HG03135 (cell line): ENCODE measurements around the gene ACSM6.
A peak's percentile ranks its signal among the peaks of the same experiment; 100 is the strongest.

ENCODE experiments used
- ATAC-seq: cut with Tn5 transposase; IDR thresholded peaks from one replicate; pipeline ENCODE4 v1.9.1; 2021; ENCODE audit warnings: mild to moderate bottlenecking, moderate library complexity; ENCODE audit not compliant: unreplicated experiment

Gene ACSM6

DNA sequence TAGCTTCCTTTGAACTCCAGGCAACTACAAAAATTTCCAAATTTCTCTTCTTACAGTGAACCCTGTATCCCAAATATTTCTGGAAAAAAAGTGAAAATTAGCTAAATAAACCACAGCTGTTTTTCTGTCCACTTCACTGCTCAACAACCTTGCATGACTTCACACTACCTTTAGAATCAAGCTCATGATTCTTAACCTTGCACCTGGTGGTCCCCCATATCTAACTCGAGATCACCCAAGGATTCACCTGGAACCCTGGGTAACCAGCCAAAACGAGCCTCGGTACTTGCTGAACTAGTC, 49.2 kb downstream of the ACSM6 start:
- no peak for ATAC-seq

- no peak for ATAC-seq
Measured at GRCh38 chr10:95244152-95244551, 50.1 kb downstream of the ACSM6 start.

DNA sequence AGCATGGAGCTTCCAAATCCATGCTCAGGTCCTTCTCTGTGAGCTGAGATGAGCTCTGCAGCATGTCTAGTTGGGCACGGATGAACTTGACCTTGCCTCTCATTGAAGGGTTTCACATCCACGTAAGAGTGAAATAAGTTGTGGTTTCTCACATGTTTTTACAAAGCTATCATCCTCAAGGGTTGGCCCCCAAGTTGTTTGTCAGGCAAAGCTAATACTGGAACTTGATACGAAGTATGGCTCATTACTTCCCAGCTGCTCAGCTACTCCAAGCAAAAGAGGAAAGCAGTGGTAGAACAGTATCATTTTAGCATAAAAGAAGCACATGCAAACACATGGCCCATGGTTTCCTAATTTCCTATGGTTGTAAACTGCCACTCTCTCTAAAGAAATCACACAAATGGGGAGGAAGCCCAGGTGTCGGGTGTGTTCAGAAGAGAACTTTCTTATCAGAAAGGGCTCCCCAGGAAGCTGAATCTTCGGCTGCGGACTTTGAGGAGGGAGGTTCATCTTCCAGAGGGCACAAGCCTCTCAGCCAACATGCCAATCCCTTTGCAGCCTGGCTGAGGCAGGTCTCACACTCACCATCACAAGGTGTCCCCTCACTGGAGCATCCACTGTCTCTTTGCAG, 51.5 kb downstream of the ACSM6 start:
- peak; percentile 76 for ATAC-seq

DNA sequence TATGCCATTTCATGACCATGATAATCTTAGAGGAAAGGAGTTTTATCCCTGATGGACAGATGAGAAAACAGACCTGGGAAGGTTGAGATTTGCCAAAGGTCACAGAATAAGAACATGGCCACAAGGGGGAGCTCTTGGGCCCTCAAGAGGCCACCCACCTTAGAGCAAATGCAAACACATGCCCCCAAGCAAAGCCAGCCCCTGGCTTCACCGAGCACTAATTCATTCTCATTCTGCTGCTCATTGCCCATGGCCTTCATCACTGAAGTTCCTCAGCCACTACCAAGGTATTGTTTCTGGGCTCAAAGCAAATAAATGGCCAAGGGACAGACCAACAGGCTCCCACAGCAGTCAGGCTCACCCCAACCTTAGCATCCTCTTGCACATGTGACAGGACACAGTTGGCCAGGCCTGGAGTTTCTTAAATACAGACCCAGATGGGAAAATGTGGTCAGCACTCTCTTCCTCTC, 52.6 kb downstream of the ACSM6 start:
- ATAC-seq: no peak

- ATAC-seq: no peak
Measured at GRCh38 chr10:95247200-95247880, 53.3 kb downstream of the ACSM6 start.

- ATAC-seq: no peak
Measured at GRCh38 chr10:95247881-95248583, 54.0 kb downstream of the ACSM6 start.

DNA sequence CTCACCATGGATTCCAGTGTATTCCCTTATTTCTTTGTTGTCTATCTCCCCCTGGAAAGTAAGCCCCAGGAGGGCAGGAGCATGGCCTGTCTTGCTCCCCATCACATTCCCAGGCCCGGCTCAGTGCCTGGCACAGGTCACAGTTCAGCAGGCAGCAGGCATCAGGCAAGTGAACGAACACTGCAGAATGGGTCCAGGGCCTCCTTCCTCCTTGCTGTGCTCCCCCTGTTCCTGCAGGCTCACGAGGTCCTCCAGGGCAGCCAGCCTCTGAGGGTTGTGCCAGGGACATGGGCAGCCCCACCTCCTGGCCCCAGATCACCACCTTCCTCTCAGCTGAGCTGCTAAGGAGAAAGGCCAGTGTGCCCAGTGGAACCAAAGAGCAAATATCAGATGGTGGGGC, 55.0 kb downstream of the ACSM6 start:
- ATAC-seq: no peak

GRCh38 chr10:95249467-95249866, 55.4 kb downstream of the ACSM6 start:
- no peak for ATAC-seq

GRCh38 chr10:95250856-95251255, 56.8 kb downstream of the ACSM6 start:
- no peak for ATAC-seq

DNA sequence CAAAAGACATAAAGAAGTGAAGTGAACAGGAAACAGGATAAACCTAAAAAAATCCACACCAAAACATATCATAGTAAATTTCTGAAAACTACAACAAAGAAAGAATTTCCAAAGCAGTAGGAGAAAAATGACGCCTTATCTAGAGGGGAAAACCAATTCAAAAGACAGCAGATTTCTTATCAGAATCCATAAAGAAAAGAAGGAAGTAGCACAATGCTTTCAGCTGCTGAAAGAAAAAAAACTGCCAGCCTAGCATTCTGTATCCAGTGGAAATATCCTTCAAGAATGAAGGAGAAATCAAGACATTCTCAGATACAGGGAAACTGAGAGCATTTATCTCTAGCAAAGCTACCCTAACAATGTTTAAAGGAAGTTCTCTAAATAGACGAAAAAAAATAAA, 59.0 kb downstream of the ACSM6 start:
- no peak for ATAC-seq

DNA sequence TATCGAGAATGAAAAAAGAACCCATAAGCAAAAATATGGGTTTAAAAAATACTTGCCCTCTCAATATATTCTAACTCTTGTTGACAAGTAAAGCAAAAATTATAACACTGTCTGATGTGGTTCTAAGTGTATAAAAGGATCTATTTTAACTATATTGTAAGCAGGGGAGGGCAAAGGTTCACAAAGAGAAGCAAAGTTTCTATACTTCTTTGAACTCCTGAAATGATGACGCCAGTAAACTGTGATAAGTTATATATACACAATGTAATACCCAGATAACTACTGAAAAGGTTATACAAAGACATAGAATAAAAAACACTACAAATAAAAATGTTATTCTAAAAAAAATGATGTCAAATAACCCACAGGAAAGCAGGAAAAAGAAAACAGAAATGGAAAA, 59.6 kb downstream of the ACSM6 start:
- ATAC-seq: no peak

DNA sequence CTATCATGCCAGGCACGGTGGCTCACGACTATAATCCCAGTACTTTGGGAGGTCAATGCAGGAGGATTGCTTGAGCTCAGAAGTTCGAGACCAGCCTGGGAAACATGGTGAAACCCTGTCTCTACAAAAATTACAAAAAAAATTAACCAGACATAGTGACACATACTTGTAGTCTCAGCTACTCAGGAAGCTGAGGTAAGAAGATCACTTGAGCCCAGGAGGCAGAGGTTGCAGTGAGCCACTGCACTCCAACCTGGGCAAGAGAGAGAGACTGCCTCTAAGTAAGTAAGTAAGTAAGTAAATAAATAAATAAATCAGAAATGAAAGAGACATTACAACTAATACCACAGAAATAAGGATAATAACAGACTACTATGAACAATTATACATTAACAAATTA, 60.6 kb downstream of the ACSM6 start:
- no peak for ATAC-seq

GRCh38 chr10:95256268-95256667, 62.2 kb downstream of the ACSM6 start:
- no peak for ATAC-seq

GRCh38 chr10:95257849-95258248, 63.8 kb downstream of the ACSM6 start:
- no peak for ATAC-seq

DNA sequence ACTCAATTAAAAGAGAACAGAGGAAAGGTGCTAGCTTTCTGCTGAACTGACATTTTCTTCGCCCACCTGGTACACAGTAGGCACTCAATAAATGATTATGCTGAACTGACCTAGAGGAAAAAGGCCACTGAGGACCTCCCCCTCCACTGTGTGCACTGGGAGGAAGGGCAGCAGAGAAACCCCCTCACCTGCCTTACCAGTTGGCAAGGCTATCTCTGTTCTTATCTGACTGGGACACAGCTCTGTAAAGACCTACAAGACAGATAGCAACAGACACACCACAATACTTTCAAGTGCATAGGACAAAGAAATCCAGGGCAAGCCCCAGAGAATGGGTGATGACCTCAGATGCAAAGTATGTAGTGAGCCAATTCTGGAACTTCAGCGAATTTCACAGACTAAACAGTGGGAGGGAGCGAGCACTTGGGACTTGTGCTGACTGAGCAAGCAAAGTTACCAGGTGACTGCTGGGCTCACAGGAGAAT, 66.4 kb downstream of the ACSM6 start:
- ATAC-seq: no peak

DNA sequence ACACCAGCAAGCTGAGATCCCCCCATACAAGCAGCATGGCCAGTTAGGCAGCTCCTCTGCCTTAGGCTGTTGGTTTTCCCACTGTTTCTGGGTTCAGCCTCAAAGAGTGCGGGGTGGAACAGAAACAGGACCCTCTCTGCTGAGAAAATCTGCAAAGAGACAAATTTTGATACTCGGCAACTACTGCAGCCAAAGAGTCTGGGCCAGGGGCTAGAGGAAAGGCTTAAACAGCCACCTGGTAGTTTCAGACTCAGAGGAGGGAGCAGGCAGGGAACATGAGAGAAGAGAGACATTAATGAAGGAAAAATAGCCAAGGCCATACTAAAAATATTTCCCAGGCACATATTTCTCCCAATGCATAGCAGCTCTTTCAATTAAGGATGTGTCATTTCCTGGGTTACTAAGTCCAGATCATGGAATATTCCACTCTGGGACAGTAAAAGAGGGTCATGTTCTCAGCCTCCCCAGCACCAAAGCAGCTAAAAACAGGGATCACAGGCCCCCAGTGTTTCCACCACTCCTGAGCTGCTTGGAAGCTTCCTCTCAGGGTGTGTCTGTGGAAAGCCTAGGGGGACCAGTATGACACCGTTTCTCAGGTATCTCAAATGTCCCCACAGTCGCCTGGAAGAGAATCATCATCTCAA, 67.0 kb downstream of the ACSM6 start:
- no peak for ATAC-seq

GRCh38 chr10:95261926-95262325, 67.9 kb downstream of the ACSM6 start:
- no peak for ATAC-seq

- ATAC-seq: no peak
Measured at GRCh38 chr10:95262763-95263518, 68.9 kb downstream of the ACSM6 start.

DNA sequence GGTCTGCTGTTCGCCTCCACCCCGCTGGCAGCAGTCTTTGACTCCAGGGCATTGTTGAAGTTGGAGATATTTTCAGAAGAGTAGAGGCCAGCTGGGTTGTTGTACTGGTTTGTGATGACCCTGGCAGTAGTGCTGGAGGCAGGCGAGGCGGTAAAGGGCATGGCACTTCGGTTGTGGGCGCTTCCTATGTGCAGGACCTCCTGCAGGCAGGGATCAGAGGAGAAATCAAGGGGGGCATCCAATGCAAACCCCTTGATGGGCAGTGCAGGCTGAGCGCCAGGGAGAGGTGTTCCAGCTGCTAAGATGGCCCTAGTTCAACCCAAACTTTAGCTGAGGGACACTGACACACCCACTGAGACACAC, 69.8 kb downstream of the ACSM6 start:
- no peak for ATAC-seq

- ATAC-seq: no peak
Measured at GRCh38 chr10:95264227-95265051, 70.4 kb downstream of the ACSM6 start.
